Breast epithelium (tissue), 3 donors: Measurements from ENCODE around the gene ZNF3.

ENCODE experiments used
- CTCF ChIP-seq, 3 donors: fragments of 450-650 bp; IDR thresholded peaks; one replicate each; pipeline ENCODE4 v1.5.1; 2016 to 2017; ENCODE audit warnings: antibody characterized with exemption in 3 of 3, mild to moderate bottlenecking in 3 of 3, moderate library complexity in 3 of 3
- POLR2AphosphoS5 ChIP-seq, 3 donors: sonication (generic); formaldehyde crosslinking; IDR thresholded peaks; one replicate each; pipeline ENCODE4 v1.6.1; 2017; ENCODE audit warnings: antibody characterized with exemption in 3 of 3

- TF ChIP-seq POLR2AphosphoS5 (IDR thresholded peaks at IDR 0.05) (no peak), CTCF (IDR thresholded peaks at IDR 0.05) (no peak)
These were observed 43.2 kb downstream of the ZNF3 start for GRCh38 chr7:100038326-100038725.
